Measurements from ENCODE around the gene ZNF710.

DNA sequence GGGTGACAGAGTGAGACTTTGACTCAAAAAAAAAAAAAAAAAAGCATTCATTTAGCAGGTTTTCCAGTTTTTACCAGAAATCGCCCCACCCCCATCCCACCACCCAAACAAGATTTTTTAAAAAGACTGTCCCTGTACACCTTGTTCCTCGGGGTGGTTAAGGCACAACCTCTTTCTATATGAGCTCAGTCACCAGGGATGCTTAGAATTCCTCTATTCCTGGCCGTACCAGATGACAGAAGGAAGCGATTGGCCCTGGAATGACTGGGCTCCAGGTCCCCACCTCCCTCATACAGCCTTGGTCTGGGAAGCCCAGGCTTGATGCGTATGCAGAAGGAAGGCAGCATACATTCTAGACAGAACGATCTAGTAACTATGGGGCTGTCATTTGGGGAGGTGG is 75.6 kb downstream of the ZNF710 start:
- TF ChIP-seq CTCF (IDR thresholded peaks at IDR 0.05; ENCODE audit: borderline replicate concordance, extremely low read depth, low read length, poor library complexity, severe bottlenecking) = no peak
- TF ChIP-seq EZH2 (IDR thresholded peaks at IDR 0.05; ENCODE audit: borderline replicate concordance, low read depth, low read length, severe bottlenecking) = no peak

Measured in DND-41 (cell line).